Lower leg skin (tissue), 3 donors: Measurements from ENCODE around the gene PREB.

Source experiments
- CTCF ChIP-seq, 3 donors: fragments of 450-650 bp; IDR thresholded peaks; one replicate each; pipeline ENCODE4 v1.5.1; 2016; ENCODE audit warnings: antibody characterized with exemption in 3 of 3, mild to moderate bottlenecking in 3 of 3, moderate library complexity in 2 of 3
- POLR2A ChIP-seq, 2 donors: fragments of 450-650 bp; IDR thresholded peaks; one replicate each; pipeline ENCODE4 v1.6.1; 2016 to 2017; ENCODE audit warnings: antibody characterized with exemption in 2 of 2, mild to moderate bottlenecking in 1 of 2, moderate library complexity in 1 of 2

- no peak for TF ChIP-seq CTCF (IDR thresholded peaks at IDR 0.05)
- TF ChIP-seq POLR2A (IDR thresholded peaks at IDR 0.05): no peak
These were observed 25.8 kb upstream of the PREB start for GRCh38 chr2:27160191-27160590.
